Measurements from ENCODE around the gene FBXW8.
A peak's percentile ranks its signal among the peaks of the same experiment; 100 is the strongest.

FBXW8 gene

DNA sequence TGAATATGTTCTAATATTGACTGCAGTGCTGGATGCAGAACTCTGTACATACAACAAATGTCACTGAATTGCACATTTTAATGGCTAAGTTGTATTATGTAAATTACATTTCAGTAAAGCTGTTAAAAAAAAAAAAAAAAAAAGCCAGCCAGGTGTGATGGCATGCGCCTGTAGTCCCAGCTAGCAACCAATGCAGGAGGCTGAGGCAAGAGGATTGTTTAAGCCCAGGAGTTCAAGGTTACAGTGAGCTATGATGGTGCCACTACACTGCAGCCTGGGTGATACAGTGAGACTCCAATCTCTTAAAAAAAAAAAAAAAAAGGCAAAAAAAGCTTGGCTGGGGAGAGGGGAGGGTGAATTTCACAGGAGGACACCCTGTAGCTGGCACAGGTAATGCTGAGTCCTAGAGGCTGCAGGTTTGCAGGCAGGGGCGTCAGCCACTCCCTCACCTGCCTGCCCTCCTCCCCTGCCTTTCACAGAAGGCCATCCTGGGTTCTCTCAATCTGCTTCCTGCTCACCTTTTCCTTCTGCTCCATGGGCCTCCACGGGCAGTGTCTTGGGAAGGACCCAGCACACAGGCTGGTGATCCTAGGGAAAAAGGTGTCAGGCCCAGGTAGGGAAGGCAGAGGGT lies 147.8 kb downstream of the FBXW8 start:
- H3K4me3 Mint-ChIP-seq: no peak overlapping the region
- H3K27ac Mint-ChIP-seq: no peak overlapping the region
- H3K4me1 Mint-ChIP-seq (ENCODE audit: low read depth): peaks cover 23% of the 10 kb centered on the region

DNA sequence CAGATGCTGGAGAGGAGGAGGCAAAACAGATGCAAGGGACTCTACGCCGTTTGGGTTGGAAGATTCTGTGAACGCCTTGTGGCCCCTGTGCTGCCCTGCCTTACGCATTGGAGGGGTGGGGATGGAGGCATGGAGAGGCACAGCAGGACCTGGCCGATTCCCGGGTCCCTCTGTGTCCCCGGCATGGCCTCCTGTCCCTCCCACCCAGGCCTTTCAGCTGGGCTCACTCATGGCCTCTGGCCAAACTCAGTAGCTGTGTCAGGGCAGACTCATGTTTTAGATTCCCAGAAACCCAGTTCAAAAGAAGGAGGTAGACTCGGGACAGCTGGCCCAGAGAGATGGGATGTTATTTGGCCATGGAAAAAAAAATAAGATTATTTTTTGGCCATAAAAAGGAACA lies 148.4 kb downstream of the FBXW8 start:
- H3K27me3 Mint-ChIP-seq: no peaks in the 10 kb centered on the region
- no peak overlapping the region for H3K27ac Mint-ChIP-seq
- H3K36me3 Mint-ChIP-seq: no peaks in the 10 kb centered on the region
- peaks cover 29% of the 10 kb centered on the region for H3K4me1 Mint-ChIP-seq (ENCODE audit: low read depth)
- H3K9me3 Mint-ChIP-seq (ENCODE audit: low read depth): no peaks in the 10 kb centered on the region
- H3K4me3 Mint-ChIP-seq: no peak overlapping the region

More for the DNA sequence above, 147.8 kb downstream of the FBXW8 start:
- Mint-ChIP-seq H3K36me3 (peaks cover under 1% of the 10 kb centered on the region), H3K27me3 (no peaks in the 10 kb centered on the region), H3K9me3 (ENCODE audit: low read depth) (no peaks in the 10 kb centered on the region)

DNA sequence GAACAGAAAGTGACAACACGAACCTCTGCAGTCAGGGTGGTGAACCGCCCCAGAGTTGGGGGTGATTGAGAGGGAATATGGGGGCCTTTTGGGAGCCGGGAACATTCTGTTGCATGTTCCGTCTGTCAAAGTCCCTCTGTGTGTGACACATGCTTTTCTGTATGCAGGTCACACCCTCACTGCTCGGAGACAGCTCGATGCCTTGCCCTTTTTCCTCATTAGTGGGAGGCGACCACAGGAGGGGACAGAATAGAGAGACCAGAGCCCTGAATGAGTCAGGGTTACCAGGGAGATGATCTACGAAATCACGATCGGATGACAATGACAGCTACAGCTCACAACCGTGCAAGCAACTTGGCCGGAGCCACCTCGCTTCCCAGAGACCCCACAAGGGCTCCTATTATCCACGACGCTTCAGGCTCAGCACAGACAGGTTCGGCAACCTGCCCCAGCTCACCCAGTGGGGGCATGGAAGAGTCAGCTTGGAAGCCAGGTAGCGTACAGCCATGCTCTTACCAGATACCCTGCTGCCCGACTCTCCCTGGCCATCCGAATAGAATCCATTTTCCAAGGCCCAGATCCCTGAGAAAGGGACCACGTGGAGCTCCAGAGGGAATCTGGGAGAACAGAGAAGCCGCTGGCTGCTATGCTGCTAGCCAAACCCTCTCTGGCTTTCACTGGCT lies 149.6 kb downstream of the FBXW8 start:
- H3K9me3 Mint-ChIP-seq (ENCODE audit: low read depth): no peaks in the 10 kb centered on the region
- no peaks in the 10 kb centered on the region for H3K36me3 Mint-ChIP-seq
- H3K27me3 Mint-ChIP-seq: no peaks in the 10 kb centered on the region
- H3K27ac Mint-ChIP-seq: no peak overlapping the region
- peaks cover 40% of the 10 kb centered on the region for H3K4me1 Mint-ChIP-seq (ENCODE audit: low read depth)
- no peak overlapping the region for H3K4me3 Mint-ChIP-seq

DNA sequence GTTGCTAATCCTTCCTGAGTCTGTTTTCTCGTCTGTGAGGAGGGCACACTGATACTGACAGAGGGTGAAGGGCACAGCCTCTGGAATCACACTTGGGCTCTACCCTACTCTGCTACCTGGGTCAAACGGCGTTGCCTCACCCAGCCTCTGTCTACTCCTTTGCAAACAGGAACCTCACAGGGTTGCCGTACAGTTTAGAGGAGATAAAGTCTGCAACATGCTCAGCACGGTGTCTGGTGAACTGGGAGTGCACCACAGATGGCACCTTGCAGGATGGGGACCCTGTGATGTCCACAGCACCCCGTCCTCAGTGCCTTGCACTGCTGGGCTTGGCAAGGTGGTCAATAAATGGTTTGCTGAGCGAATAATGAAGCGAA lies 150.2 kb downstream of the FBXW8 start:
- Mint-ChIP-seq H3K27me3 (no peaks in the 10 kb centered on the region), H3K36me3 (no peaks in the 10 kb centered on the region), H3K4me3 (no peak overlapping the region), H3K27ac (no peak overlapping the region), H3K9me3 (ENCODE audit: low read depth) (no peaks in the 10 kb centered on the region), H3K4me1 (ENCODE audit: low read depth) (peaks cover 40% of the 10 kb centered on the region)

DNA sequence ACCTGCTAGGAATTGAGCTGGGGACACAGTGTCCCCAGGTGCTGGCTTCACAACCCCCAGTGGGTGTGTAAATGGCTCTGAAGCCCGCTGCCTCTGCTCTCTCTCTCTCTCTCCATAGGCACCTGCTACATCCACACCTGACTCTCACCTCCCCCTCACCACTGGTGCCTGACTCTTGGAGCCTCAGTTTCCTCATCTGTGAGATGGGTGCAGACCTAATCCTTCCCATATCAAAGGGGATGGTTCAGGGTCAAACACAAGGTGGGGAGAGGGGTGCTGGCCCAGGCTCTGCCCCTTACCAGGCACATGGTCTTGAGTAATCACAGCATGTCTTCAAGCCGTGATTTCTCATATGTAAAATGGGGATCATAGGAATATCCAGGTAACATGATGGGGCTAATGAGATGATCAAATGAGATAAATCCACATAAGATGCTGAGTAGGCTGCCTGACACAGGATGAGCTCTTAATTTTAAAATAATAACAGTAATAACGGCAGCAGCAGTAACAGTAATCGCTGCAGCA lies 150.9 kb downstream of the FBXW8 start:
- peaks cover 40% of the 10 kb centered on the region for H3K4me1 Mint-ChIP-seq (ENCODE audit: low read depth)
- no peaks in the 10 kb centered on the region for H3K27me3 Mint-ChIP-seq
- no peaks in the 10 kb centered on the region for H3K36me3 Mint-ChIP-seq
- no peaks in the 10 kb centered on the region for H3K9me3 Mint-ChIP-seq (ENCODE audit: low read depth)
- no peak overlapping the region for H3K4me3 Mint-ChIP-seq
- no peak overlapping the region for H3K27ac Mint-ChIP-seq

DNA sequence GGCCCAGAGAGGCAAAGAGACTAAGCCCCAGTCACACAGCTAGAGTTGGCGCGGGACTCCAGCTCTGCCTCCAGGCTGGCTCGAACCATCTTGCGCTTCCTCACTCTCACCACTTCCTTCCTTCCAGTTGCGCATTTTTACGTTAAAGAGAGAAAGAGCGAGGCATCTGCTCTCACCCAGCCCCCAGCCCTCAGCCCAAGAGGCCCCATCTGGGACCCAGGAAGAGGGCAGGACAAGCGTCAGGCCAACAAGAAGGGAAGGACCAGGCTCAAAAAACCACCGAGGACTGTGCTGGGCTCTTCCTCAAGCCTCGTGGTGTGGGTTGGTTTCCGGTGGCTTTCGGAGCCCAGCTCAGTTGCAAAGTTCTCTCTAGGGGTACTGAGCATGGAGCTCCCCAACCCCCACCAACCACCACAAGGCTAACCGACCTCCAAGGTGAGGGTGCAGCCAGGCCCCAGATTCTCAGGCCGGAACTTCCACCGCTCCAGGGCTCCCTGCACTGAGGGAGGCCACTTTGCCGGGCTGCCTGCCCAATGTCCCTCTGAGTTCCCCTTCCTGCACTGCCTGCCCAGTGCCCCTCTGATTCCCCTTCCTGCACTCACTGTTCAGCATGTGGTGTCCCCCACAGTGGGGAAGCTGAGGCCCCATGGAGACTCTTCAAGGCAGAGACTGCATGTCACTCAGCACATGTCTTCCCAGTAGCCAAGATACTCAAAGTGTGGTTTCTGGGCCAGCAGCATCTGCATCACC lies 152.6 kb downstream of the FBXW8 start:
- Mint-ChIP-seq H3K27ac (peak overlapping the region; percentile 91), H3K9me3 (ENCODE audit: low read depth) (no peaks in the 10 kb centered on the region), H3K4me3 (peak overlapping the region; percentile 65), H3K36me3 (no peaks in the 10 kb centered on the region), H3K27me3 (no peaks in the 10 kb centered on the region), H3K4me1 (ENCODE audit: low read depth) (peaks cover 40% of the 10 kb centered on the region)

DNA sequence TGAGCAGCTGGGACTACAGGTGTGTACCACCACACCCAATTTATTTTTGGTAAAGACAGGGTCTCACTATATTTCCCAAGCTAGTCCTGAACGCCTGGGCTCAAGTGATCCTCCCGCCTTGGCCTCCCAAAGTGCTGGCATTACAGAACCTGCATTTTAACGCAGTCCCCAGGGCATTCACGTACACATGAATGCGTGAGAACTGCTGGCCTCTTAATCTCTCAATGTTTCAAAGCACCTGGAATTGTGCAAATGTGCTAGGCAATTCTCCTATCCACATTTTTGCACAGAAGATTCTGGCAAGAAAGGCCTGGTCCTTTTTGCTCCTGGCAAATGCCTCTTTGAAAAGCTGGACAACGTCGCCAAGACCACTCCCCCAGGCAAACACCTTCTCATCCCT lies 153.3 kb downstream of the FBXW8 start:
- H3K36me3 Mint-ChIP-seq: no peaks in the 10 kb centered on the region
- H3K9me3 Mint-ChIP-seq (ENCODE audit: low read depth): no peaks in the 10 kb centered on the region
- H3K4me3 Mint-ChIP-seq: peak overlapping the region; percentile 65
- H3K27ac Mint-ChIP-seq: peak overlapping the region; percentile 82
- H3K27me3 Mint-ChIP-seq: no peaks in the 10 kb centered on the region
- peaks cover 40% of the 10 kb centered on the region for H3K4me1 Mint-ChIP-seq (ENCODE audit: low read depth)

DNA sequence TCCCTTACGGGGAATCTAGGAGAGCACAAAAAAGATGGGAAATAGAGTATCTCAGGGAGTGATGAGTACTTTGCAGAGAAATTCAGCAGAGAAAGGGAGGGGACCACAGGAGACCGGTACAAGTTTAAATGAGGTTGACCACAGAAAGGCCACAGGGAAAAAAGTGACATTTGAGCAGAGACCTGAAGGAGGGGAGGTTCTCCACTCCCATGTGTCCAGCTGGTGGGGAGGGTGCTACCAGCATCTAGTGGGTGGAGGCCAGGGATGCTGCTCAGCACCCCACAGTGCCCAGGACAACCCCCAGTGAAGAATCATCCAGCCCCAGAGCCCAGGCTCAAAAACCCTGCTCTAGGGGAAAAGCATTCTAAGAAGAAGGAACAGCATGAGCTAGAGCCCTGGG lies 153.8 kb downstream of the FBXW8 start:
- H3K4me1 Mint-ChIP-seq (ENCODE audit: low read depth): peaks cover 40% of the 10 kb centered on the region
- H3K27ac Mint-ChIP-seq: peak overlapping the region; percentile 82
- no peak overlapping the region for H3K4me3 Mint-ChIP-seq
- H3K27me3 Mint-ChIP-seq: no peaks in the 10 kb centered on the region
- no peaks in the 10 kb centered on the region for H3K36me3 Mint-ChIP-seq
- H3K9me3 Mint-ChIP-seq (ENCODE audit: low read depth): no peaks in the 10 kb centered on the region

DNA sequence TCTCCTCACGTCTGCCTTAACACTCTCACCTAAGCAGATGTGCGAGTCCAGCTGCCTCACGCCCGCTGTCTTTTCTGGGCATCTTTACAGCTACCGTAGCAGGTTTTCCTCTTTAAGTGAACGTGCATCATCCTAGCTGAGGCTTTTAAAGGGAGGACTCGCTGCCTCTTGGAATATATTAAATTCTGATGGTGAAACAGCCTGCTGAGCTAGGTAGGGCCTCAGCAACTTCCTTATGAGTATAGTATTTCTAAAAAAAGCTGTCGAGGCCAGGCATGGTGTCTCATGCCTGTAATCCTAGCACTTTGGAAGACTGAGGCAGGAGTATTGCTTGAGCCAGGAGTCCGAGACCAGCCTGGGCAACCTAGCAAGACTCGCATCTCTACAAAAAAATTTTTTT lies 156.3 kb downstream of the FBXW8 start:
- Mint-ChIP-seq H3K36me3 (no peaks in the 10 kb centered on the region), H3K4me1 (ENCODE audit: low read depth) (peaks cover 30% of the 10 kb centered on the region), H3K27ac (no peak overlapping the region)

DNA sequence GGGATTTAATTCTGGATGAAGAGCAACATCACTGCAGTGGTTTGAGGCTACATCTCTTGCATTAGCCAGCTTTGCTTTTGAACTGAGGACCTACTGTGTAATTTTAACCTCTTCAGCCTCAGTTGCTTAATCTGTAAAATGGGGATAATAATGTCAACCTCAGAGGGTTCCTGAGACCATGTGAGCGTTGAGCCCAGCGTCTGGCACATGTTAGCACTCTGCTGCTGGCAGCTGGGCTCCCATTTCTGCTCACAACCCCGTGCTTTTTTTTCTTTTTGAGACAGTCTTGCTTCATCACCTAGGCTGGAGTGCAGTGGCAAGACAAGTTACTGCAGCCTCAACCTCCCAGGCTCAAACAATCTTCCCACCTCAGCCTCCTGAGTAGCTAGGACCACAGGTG lies 156.9 kb downstream of the FBXW8 start:
- Mint-ChIP-seq H3K9me3 (ENCODE audit: low read depth) (no peaks in the 10 kb centered on the region), H3K4me3 (no peak overlapping the region), H3K27me3 (no peaks in the 10 kb centered on the region), H3K27ac (no peak overlapping the region), H3K4me1 (ENCODE audit: low read depth) (peaks cover 25% of the 10 kb centered on the region), H3K36me3 (no peaks in the 10 kb centered on the region)

More for the DNA sequence above, 156.3 kb downstream of the FBXW8 start:
- Mint-ChIP-seq H3K4me3 (no peak overlapping the region), H3K27me3 (no peaks in the 10 kb centered on the region), H3K9me3 (ENCODE audit: low read depth) (no peaks in the 10 kb centered on the region)

DNA sequence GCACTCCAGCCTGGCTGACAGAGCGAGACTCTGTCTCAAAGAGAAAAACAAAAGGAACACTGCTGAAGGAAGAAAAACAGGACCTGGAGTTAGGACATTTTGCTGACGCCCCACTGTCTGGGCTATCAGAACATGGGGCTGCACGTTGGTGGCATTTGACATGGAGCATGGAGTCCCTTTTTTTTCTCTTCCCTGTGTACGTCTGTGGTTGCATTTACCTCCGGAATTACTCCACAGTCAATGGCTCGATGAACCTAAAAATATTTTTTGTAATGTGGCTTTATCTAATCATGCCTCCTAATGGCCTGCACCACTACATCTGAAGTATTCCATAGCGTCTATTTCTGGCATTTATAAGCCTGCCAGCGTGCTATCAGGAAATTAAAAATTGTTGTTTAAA lies 157.7 kb downstream of the FBXW8 start:
- Mint-ChIP-seq H3K4me3 (no peak overlapping the region), H3K4me1 (ENCODE audit: low read depth) (peaks cover 17% of the 10 kb centered on the region), H3K9me3 (ENCODE audit: low read depth) (no peaks in the 10 kb centered on the region), H3K27me3 (no peaks in the 10 kb centered on the region), H3K27ac (no peak overlapping the region), H3K36me3 (no peaks in the 10 kb centered on the region)

DNA sequence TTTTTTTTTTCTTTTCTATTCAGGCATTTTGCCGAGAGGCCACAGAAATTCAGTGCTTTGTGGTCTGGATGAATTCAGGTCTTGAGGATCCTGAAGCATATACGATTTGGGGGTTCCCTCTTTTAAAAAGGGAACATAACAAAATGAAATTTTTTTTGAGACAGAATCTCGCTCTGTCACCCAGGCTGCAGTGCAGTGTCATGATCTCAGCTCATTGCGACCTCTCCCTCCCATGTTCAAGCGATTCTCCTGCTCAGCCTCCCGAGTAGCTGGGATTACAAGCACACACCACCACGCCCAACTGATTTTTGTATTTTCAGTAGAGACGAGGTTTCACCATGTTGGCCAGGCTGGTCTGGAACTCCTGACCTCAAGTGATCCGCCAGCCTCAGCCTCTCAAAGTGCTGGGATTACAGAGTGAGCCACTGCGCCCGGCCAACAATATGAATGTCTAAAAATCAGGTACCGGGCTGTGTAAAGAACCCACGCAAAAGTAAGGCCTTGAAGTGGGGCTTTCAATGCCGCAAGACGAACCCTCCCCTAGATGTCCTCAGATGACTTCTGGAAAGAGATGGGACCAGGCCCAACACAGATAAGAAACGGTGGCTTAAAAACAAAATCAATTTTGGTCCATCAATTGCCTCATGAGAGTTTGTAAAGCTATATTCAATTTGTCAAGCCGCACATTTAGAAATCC lies 158.5 kb downstream of the FBXW8 start:
- Mint-ChIP-seq H3K36me3 (no peaks in the 10 kb centered on the region), H3K4me1 (ENCODE audit: low read depth) (peaks cover 9% of the 10 kb centered on the region), H3K9me3 (ENCODE audit: low read depth) (no peaks in the 10 kb centered on the region), H3K27ac (no peak overlapping the region), H3K27me3 (no peaks in the 10 kb centered on the region), H3K4me3 (no peak overlapping the region)

DNA sequence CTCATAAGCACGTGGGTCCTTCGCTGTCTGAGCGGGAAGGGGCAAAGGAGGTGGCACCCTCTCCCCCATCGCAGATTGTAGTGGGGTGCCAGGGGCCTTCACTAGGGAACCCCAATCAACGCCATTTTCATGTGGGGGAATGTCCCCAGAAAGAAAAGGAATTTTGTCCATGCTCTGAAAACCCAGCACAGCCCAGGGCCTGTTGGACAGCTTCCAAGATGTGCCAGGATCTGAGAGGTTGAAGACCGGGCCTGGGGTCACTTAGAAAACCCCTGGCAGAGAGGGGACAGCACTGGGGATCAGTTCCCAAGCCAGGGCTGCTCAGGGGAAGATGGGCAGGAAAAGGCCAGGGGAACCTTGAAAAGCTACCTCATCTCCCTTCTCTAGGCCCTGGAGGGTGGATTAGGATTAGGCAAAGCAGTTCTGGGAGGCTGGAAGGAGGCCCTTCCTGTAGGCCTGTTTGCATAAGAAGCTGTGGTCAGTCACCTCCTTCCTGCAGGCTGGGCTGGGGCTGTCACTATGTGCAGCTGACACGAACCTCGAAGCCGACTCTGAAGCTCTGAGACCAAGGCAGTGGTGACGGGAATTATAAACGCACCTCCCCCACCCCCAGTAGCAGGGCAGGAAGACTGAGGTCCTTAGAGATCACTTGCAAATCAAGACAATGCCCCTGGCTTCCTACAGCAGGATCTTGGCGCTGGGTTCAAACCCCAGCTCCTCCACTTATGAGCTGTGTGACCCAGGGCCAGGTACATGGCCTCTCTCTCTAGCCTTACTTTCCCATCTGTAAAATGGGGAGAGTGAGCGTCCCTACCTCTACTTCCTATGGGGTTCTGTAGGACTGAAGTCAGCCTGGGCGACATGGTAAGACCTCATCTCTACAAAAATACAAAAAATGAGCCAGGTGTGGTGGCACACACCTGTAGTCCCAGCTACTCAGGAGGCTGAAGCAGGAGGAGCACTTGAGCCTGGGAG lies 159.5 kb downstream of the FBXW8 start:
- Mint-ChIP-seq H3K9me3 (ENCODE audit: low read depth) (no peaks in the 10 kb centered on the region), H3K27ac (no peak overlapping the region), H3K27me3 (no peaks in the 10 kb centered on the region), H3K36me3 (no peaks in the 10 kb centered on the region), H3K4me1 (ENCODE audit: low read depth) (peaks cover under 1% of the 10 kb centered on the region), H3K4me3 (no peak overlapping the region)

DNA sequence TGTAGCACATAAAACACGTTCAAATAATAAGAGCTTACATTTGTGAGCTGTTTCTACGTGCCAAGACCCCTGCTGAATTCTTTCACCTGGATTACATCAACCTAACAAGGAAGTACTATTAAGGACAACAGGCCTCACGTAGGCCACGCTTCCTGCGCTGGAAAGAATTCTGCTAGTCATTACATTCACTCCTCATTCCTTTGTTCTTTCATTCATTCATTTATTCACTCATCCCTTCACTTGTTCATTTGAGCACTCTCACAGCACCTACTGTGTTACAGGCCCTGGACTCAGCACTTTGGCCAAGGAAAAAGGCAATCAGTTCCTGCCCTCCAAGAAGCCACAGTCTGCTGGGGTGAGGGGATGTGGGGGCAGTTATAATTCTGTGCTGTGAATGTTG lies 160.3 kb downstream of the FBXW8 start:
- no peaks in the 10 kb centered on the region for H3K4me1 Mint-ChIP-seq (ENCODE audit: low read depth)
- no peaks in the 10 kb centered on the region for H3K9me3 Mint-ChIP-seq (ENCODE audit: low read depth)
- no peaks in the 10 kb centered on the region for H3K27me3 Mint-ChIP-seq
- no peak overlapping the region for H3K27ac Mint-ChIP-seq
- H3K36me3 Mint-ChIP-seq: no peaks in the 10 kb centered on the region
- H3K4me3 Mint-ChIP-seq: no peak overlapping the region
